Naive B cell (primary cell): Measurements from ENCODE around the gene NIN. TPM values are rescaled to one million over a fixed set of nuclear protein-coding genes. Genes with fewer than 3 reads are reported as not detected.
A peak's percentile ranks its signal among the peaks of the same experiment; 100 is the strongest.

Experiments
- ATAC-seq, 2 donors: fragments of 150-1000 bp; cut with Tn5 transposase; 2 replicates each; pipeline ENCODE4 v1.10.0; 2021; ENCODE audit warnings: low read depth in 2 of 2, mild to moderate bottlenecking in 2 of 2, moderate library complexity in 2 of 2
- DNase-seq: peaks from one replicate; pipeline ENCODE4 v3.0.0; 2022
- H3K27ac Mint-ChIP-seq, 6 donors: one replicate each; pipeline ENCODE4 v1.8.0; 2020 to 2022; ENCODE audit warnings: mild to moderate bottlenecking in 6 of 6, mixed read lengths in 6 of 6, moderate library complexity in 5 of 6, inconsistent platforms in 2 of 6
- H3K27me3 Mint-ChIP-seq, 3 donors: one replicate each; pipeline ENCODE4 v1.8.0; 2021 to 2022; ENCODE audit warnings: mixed read lengths in 3 of 3, mild to moderate bottlenecking in 1 of 3
- H3K36me3 Mint-ChIP-seq, 2 donors: one replicate each; pipeline ENCODE4 v1.8.0; 2020 to 2022; ENCODE audit warnings: mixed read lengths in 2 of 2, inconsistent platforms in 1 of 2, mild to moderate bottlenecking in 1 of 2
- H3K4me1 Mint-ChIP-seq, 3 donors: one replicate each; pipeline ENCODE4 v1.8.0; 2020 to 2022; ENCODE audit warnings: mixed read lengths in 3 of 3, inconsistent platforms in 1 of 3, mild to moderate bottlenecking in 1 of 3, moderate library complexity in 1 of 3
- H3K4me3 Mint-ChIP-seq, 8 donors: one replicate each; pipeline ENCODE4 v1.8.0; 2020 to 2022; ENCODE audit warnings: mild to moderate bottlenecking in 8 of 8, mixed read lengths in 8 of 8, moderate library complexity in 8 of 8, inconsistent platforms in 2 of 8
- H3K9me3 Mint-ChIP-seq, 7 donors: one replicate each; pipeline ENCODE4 v1.8.0; 2020 to 2022; ENCODE audit warnings: mixed read lengths in 7 of 7, mild to moderate bottlenecking in 5 of 7, inconsistent platforms in 2 of 7, moderate library complexity in 1 of 7
- polyA plus RNA-seq, 6 donors: library from polyadenylated mRNA; unstranded; fragments of 300-500 nt; fragmentation: Illumina TruSeq; gene quantifications; one replicate each; pipeline ENCODE4 v1.2.3, GENCODE V29; 2021; ENCODE audit warnings: low read depth in 6 of 6

Gene NIN
- 100 to 1,000 TPM in 1 of 6 donors, 10 to 100 TPM in 5; 20.2 to 100 (median 51.1) TPM for polyA plus RNA-seq

- H3K36me3 Mint-ChIP-seq: peaks cover 0 to 8% of the 10 kb centered on the region in 2 donors
- DNase-seq: peak; percentile 81
- peaks cover 62 to 76% (median 65%) of the 10 kb centered on the region in 3 donors for H3K4me1 Mint-ChIP-seq
- H3K4me3 Mint-ChIP-seq: peak within 1 kb of the TSS; percentile 90 to 99 (median 98)
- ATAC-seq: peak; percentile 71 to 72
- no peaks in the 10 kb centered on the region for H3K27me3 Mint-ChIP-seq
- peak within 1 kb of the TSS; percentile 98 to 100 (median 99) for H3K27ac Mint-ChIP-seq
- no peaks in the 10 kb centered on the region for H3K9me3 Mint-ChIP-seq
These were observed at the start of gene NIN for GRCh38 chr14:50830932-50831725. Gene NIN, minus strand, starts transcription at chr14:50831162. Its CDS starts 9,106 bp downstream, at chr14:50822056.

- H3K27ac Mint-ChIP-seq: no peak overlapping the region
- peaks cover 24 to 28% (median 26%) of the 10 kb centered on the region in 3 donors for H3K27me3 Mint-ChIP-seq
- H3K4me1 Mint-ChIP-seq: peaks cover 17 to 33% (median 29%) of the 10 kb centered on the region in 3 donors
- peak; percentile 52 to 74 for ATAC-seq
- H3K9me3 Mint-ChIP-seq: no peaks in the 10 kb centered on the region
- DNase-seq: no peak
- peaks cover 0 to 3% of the 10 kb centered on the region in 2 donors for H3K36me3 Mint-ChIP-seq
- H3K4me3 Mint-ChIP-seq: peak overlapping the region in 2 of 8 donors; percentile 5 to 11
These were observed 44.6 kb upstream of the NIN start for GRCh38 chr14:50875359-50876070.

- H3K4me1 Mint-ChIP-seq: peaks cover 17 to 37% (median 29%) of the 10 kb centered on the region in 3 donors
- ATAC-seq: peak; percentile 30 to 42
- peaks cover 0 to 9% of the 10 kb centered on the region in 2 donors for H3K36me3 Mint-ChIP-seq
- no peak for DNase-seq
- H3K9me3 Mint-ChIP-seq: no peaks in the 10 kb centered on the region
- peaks cover 32 to 36% (median 33%) of the 10 kb centered on the region in 3 donors for H3K27me3 Mint-ChIP-seq
- H3K27ac Mint-ChIP-seq: peak overlapping the region in 2 of 6 donors; percentile 8 to 56
- peak overlapping the region in 4 of 8 donors; percentile 5 to 47 (median 26) for H3K4me3 Mint-ChIP-seq
These were observed 43.8 kb upstream of the NIN start for GRCh38 chr14:50874757-50875156.

GRCh38 chr14:50871914-50872732, 41.2 kb upstream of the NIN start, which contains the start of gene ABHD12B:
Gene ABHD12B, plus strand, starts transcription at chr14:50872053. Its CDS starts 122 bp downstream, at chr14:50872175.
- peaks cover 40 to 58% (median 49%) of the 10 kb centered on the region in 3 donors for H3K27me3 Mint-ChIP-seq
- DNase-seq (no peak), ATAC-seq (peak; percentile 36 to 50)
- peak within 1 kb of the TSS in 3 of 6 donors; percentile 29 to 70 (median 49) for H3K27ac Mint-ChIP-seq
- H3K4me1 Mint-ChIP-seq: peaks cover 17 to 37% (median 29%) of the 10 kb centered on the region in 3 donors
- H3K9me3 Mint-ChIP-seq: no peaks in the 10 kb centered on the region
- H3K36me3 Mint-ChIP-seq: peaks cover 0 to 9% of the 10 kb centered on the region in 2 donors
- peak within 1 kb of the TSS; percentile 3 to 66 (median 56) for H3K4me3 Mint-ChIP-seq

GRCh38 chr14:50871228-50871627, 40.3 kb upstream of the NIN start:
- peak overlapping the region in 7 of 8 donors; percentile 10 to 66 (median 58) for H3K4me3 Mint-ChIP-seq
- ATAC-seq (no peak), DNase-seq (no peak)
- H3K36me3 Mint-ChIP-seq: peaks cover 0 to 9% of the 10 kb centered on the region in 2 donors
- H3K4me1 Mint-ChIP-seq: peaks cover 17 to 35% (median 28%) of the 10 kb centered on the region in 3 donors
- peak overlapping the region in 2 of 6 donors; percentile 49 to 70 for H3K27ac Mint-ChIP-seq
- H3K9me3 Mint-ChIP-seq: no peaks in the 10 kb centered on the region
- H3K27me3 Mint-ChIP-seq: peaks cover 45 to 65% (median 55%) of the 10 kb centered on the region in 3 donors

GRCh38 chr14:50865391-50866076, 34.6 kb upstream of the NIN start:
- Mint-ChIP-seq H3K4me3 (no peak overlapping the region), H3K9me3 (no peaks in the 10 kb centered on the region), H3K36me3 (peaks cover 0 to 6% of the 10 kb centered on the region in 2 donors), H3K27ac (peak overlapping the region in 1 of 6 donors; percentile 42), H3K27me3 (peaks cover 28 to 36% (median 30%) of the 10 kb centered on the region in 3 donors), H3K4me1 (peaks cover 1 to 10% (median 3%) of the 10 kb centered on the region in 3 donors)
- no peak for ATAC-seq
- no peak for DNase-seq

- Mint-ChIP-seq H3K36me3 (peaks cover 0 to under 1% of the 10 kb centered on the region in 2 donors), H3K27me3 (peaks cover 22 to 31% (median 24%) of the 10 kb centered on the region in 3 donors), H3K4me1 (peaks cover 5 to 9% (median 7%) of the 10 kb centered on the region in 3 donors), H3K9me3 (no peaks in the 10 kb centered on the region), H3K4me3 (no peak overlapping the region), H3K27ac (no peak overlapping the region)
- DNase-seq: no peak
- ATAC-seq: no peak
These were observed 34.0 kb upstream of the NIN start for GRCh38 chr14:50864946-50865345.

GRCh38 chr14:50864237-50864636, 33.3 kb upstream of the NIN start:
- DNase-seq: no peak
- ATAC-seq: no peak
- Mint-ChIP-seq H3K4me3 (no peak overlapping the region), H3K9me3 (no peaks in the 10 kb centered on the region), H3K36me3 (no peaks in the 10 kb centered on the region), H3K27me3 (peaks cover 17 to 24% (median 20%) of the 10 kb centered on the region in 3 donors), H3K27ac (peak overlapping the region in 1 of 6 donors; percentile 49), H3K4me1 (peaks cover 5 to 16% (median 7%) of the 10 kb centered on the region in 3 donors)

GRCh38 chr14:50862036-50862570, 31.1 kb upstream of the NIN start:
- Mint-ChIP-seq H3K4me1 (peaks cover 5 to 17% (median 7%) of the 10 kb centered on the region in 3 donors), H3K36me3 (no peaks in the 10 kb centered on the region), H3K9me3 (no peaks in the 10 kb centered on the region), H3K4me3 (peak overlapping the region in 1 of 8 donors; percentile 29), H3K27me3 (peaks cover 6 to 8% (median 6%) of the 10 kb centered on the region in 3 donors), H3K27ac (no peak overlapping the region)
- ATAC-seq (no peak), DNase-seq (no peak)

- peak; percentile 75 to 76 for ATAC-seq
- no peaks in the 10 kb centered on the region for H3K9me3 Mint-ChIP-seq
- H3K4me3 Mint-ChIP-seq: peak overlapping the region; percentile 83 to 97 (median 93)
- H3K4me1 Mint-ChIP-seq: peaks cover 4 to 22% (median 11%) of the 10 kb centered on the region in 3 donors
- peaks cover 0 to 2% (median 0%) of the 10 kb centered on the region in 3 donors for H3K27me3 Mint-ChIP-seq
- peak overlapping the region; percentile 72 to 94 (median 92) for H3K27ac Mint-ChIP-seq
- DNase-seq: peak; percentile 87
- no peaks in the 10 kb centered on the region for H3K36me3 Mint-ChIP-seq
These were observed 29.6 kb upstream of the NIN start for GRCh38 chr14:50860478-50861086.

GRCh38 chr14:50859296-50859624, 28.3 kb upstream of the NIN start:
- H3K9me3 Mint-ChIP-seq: no peaks in the 10 kb centered on the region
- peak overlapping the region in 4 of 6 donors; percentile 10 to 83 (median 56) for H3K27ac Mint-ChIP-seq
- DNase-seq (no peak), ATAC-seq (no peak)
- H3K27me3 Mint-ChIP-seq: no peaks in the 10 kb centered on the region
- H3K4me3 Mint-ChIP-seq: peak overlapping the region; percentile 83 to 97 (median 93)
- no peaks in the 10 kb centered on the region for H3K36me3 Mint-ChIP-seq
- H3K4me1 Mint-ChIP-seq: peaks cover 0 to 22% (median 11%) of the 10 kb centered on the region in 3 donors
